Activated naive CD4-positive, alpha-beta T cell treated with Interleukin-2 at 50 U/mL for 16 hours (primary cell): ENCODE measurements around the gene KMT2D.

Experiments
- DNase-seq: peaks from one replicate; pipeline ENCODE4 v3.0.0-alpha.2; 2020

Gene KMT2D

DNA sequence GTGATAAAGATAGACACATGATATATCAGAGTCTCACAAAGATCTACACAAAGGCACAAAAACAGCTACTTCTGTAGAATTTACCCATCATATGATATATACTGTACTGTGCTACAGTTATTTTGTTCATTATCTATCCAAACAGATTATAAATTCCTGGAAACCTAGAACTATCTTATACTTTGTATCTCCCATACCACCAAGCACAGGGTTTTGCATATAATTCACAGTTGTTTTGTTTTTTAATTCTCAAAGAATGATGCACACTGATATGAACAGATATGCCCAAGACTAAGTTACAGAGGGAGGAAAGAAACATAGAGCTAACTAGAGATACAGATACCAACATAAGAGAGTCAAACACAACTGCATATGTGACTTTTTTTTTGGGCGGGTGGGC, 45.4 kb downstream of the KMT2D start:
- no peak for DNase-seq

DNA sequence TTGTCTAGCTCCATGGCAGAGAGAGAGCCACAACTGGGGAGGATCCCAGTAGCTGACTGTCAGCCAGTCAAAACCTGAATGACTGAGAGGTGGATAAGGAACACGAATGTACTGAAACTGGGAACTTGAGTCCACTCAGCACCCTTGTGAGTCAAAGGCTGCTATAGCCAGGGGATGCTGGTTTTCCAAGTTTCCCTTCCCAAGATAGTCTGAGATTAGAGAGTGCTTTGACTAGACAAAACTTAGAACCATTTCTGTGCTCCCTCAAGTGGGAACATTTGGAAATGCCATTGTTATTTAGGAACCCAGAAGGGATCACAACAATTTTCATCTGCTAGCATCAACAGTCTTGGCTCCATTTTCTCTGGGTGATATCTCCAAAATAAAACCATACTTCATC, 46.0 kb downstream of the KMT2D start:
- no peak for DNase-seq

DNA sequence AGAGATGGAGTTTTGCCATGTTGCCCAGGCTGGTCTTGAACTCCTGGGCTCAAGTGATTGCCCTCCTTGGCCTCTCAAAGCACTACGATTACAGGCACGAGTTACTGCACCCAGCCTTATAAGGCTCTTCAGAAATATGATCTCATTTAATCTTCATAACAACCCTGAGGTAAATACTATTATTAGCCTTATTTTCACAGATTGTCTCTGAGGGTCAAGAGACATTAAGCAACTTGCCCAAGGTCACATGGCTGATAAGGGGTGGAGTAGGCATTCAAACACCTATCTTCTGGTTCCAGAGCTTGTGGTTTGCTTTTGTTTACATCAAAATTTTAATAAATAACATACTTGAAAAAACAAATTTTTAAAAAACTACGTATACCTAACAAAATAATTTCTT, 47.2 kb downstream of the KMT2D start:
- no peak for DNase-seq

DNA sequence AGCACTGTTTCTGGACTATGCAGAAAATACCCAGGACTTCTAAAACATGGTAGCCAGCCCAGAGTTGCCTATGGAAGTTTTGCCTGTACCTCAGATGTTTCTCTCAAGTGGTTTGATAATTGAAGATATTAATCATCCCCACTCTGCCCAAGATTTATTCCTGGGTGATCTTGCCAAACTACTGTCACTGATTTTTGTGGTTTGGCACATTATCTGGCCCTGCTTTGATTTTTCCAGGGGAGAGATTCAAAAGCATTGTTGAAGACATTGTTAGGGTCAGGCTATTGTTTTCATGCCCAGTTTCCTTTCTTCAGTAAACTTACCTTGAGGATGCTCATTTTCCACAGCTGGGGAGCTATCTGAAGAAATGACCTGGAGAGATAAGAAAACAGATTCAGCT, 47.9 kb downstream of the KMT2D start:
- DNase-seq = no peak
